ENCODE measurements around the gene COPS7A. TPM values are rescaled to one million over a fixed set of nuclear protein-coding genes. Genes with fewer than 3 reads are reported as not detected.

The COPS7A gene
- total RNA-seq, 1 experiment from 2014 or later, result 67.8 TPM

- Histone ChIP-seq H3K9ac (ENCODE audit: low read length) (peak overlapping the region; percentile 84), H3K9me3 (ENCODE audit: control insufficient read depth in 1 of 2, insufficient read depth in 1 of 2, low read depth in 1 of 2, low read length in 2 of 2) (no peaks in the 10 kb centered on the region), H3K4me2 (ENCODE audit: low read length) (peak overlapping the region; percentile 95), H3K27ac (ENCODE audit: low read depth, low read length) (peak overlapping the region; percentile 72), H4K20me1 (ENCODE audit: insufficient read depth) (no peaks in the 10 kb centered on the region), H3K79me2 (ENCODE audit: insufficient read depth, low read length) (peaks cover 29% of the 10 kb centered on the region), H3K27me3 (ENCODE audit: insufficient read depth, low read length) (no peaks in the 10 kb centered on the region), H3K4me3 (replicated peaks in 1 of 2; ENCODE audit: low read depth in 1 of 2, low read length in 2 of 2) (peak overlapping the region; percentile 85 to 90), H3K36me3 (ENCODE audit: control insufficient read depth in 1 of 2, insufficient read depth in 2 of 2, low read length in 2 of 2) (peaks cover 0 to 7% of the 10 kb centered on the region in 2 experiments; a peak in 2 of 4 replicates), H2AFZ (ENCODE audit: low read depth, low read length, poor library complexity, severe bottlenecking) (no peak overlapping the region), H3K9me2 (ENCODE audit: insufficient read depth) (no peaks in the 10 kb centered on the region), H3K4me1 (ENCODE audit: control insufficient read depth in 1 of 2, insufficient read depth in 2 of 2, low read length in 2 of 2) (peaks cover 56 to 73% of the 10 kb centered on the region in 2 experiments)
- ChIA-PET CTCF (interaction anchor here (0.9 to 3.0 kb wide), 4 partner anchors 10 to 41 kb away, joined by 3 to 53 read pairs (median 4); partner anchors contain the start of genes COPS7A and MLF2), POLR2A (interaction anchor here (1.1 to 3.0 kb wide), 11 partner anchors 9 to 179 kb away, joined by 3 to 41 read pairs (median 8); partner anchors contain the start of genes C12orf57, CDCA3, COPS7A and GPR162), RAD21 (ENCODE audit: low non-redundant PET in 1 of 2, low total read pairs in 2 of 2, uncharacterized antibody in 2 of 2, unreplicated experiment in 2 of 2) (interaction anchor here (0.7 to 2.3 kb wide), 3 partner anchors 12 to 161 kb away, joined by 3 to 15 read pairs (median 3); partner anchors contain the start of gene MLF2 (in 2 of the 2))
- ATAC-seq (no peak), DNase-seq (ENCODE audit: low read depth, low spot score) (no peak)
- intact Hi-C loops (cut with micrococcal nuclease), result no loop called here
- TF ChIP-seq ELF1 (IDR thresholded peaks at IDR 0.05; ENCODE audit: borderline replicate concordance, low read depth) (no peak), RAD21 (IDR thresholded peaks at IDR 0.05; ENCODE audit: low read depth) (no peak), FOSL1 (IDR thresholded peaks at IDR 0.05; ENCODE audit: low read depth) (no peak), CTCF (IDR thresholded peaks at IDR 0.05 in 2 of 3, conservative IDR thresholded peaks at IDR 0.05 in 1 of 3; ENCODE audit: borderline replicate concordance in 1 of 3, insufficient read depth in 1 of 3, low read depth in 2 of 3, low read length in 2 of 3) (no peak), ZFX (IDR thresholded peaks at IDR 0.05) (no peak), SP1 (IDR thresholded peaks at IDR 0.05; ENCODE audit: low read depth) (no peak), EZH2 (IDR thresholded peaks at IDR 0.05) (no peak), POLR2A (IDR thresholded peaks at IDR 0.05; ENCODE audit: borderline replicate concordance, extremely low read depth, insufficient read depth, insufficient read length) (no peak)
- BruUV-seq (replicated peaks), result no TSS peak
These were observed 41.3 kb downstream of the COPS7A start for GRCh38 chr12:6765048-6765633.

All from HCT116 (cell line).